Vagina (tissue), 2 donors: ENCODE measurements around the gene NAALADL1.

Experiments
- CTCF ChIP-seq, 3 experiments: fragments of 450-650 bp in 2 of 3; fragments of 200-600 bp in 1 of 3; sonication (generic) in 1 of 3; IDR thresholded peaks; one replicate each; pipeline ENCODE4 v1.5.1; 2017 to 2019; ENCODE audit warnings: antibody characterized with exemption in 3 of 3, mild to moderate bottlenecking in 2 of 3, moderate library complexity in 2 of 3
- POLR2A ChIP-seq, 2 donors: fragments of 450-650 bp; IDR thresholded peaks; one replicate each; pipeline ENCODE4 v1.6.1; 2017; ENCODE audit warnings: antibody characterized with exemption in 2 of 2, mild to moderate bottlenecking in 2 of 2, moderate library complexity in 2 of 2

- TF ChIP-seq CTCF (IDR thresholded peaks at IDR 0.05): no peak
- no peak for TF ChIP-seq POLR2A (IDR thresholded peaks at IDR 0.05)
These were observed 8.5 kb upstream of the NAALADL1 start for GRCh38 chr11:65066805-65067291.
